GM15510 (cell line): Measurements from ENCODE around the gene ADPRHL1.

Source experiments
- POLR2A ChIP-seq: IDR thresholded peaks from 3 replicates; pipeline ENCODE4 v1.6.1; 2011; ENCODE audit warnings: borderline replicate concordance; ENCODE audit not compliant: insufficient read length; ENCODE audit errors: extremely low read depth

Gene ADPRHL1

GRCh38 chr13:113466383-113466782 lies 13.1 kb upstream of the ADPRHL1 start:
- no peak for TF ChIP-seq POLR2A

GRCh38 chr13:113465300-113465699 lies 12.0 kb upstream of the ADPRHL1 start:
- no peak for TF ChIP-seq POLR2A

- TF ChIP-seq POLR2A: no peak
Observed at GRCh38 chr13:113464476-113464875, 11.2 kb upstream of the ADPRHL1 start.

GRCh38 chr13:113461022-113461751 lies 7.9 kb upstream of the ADPRHL1 start:
- TF ChIP-seq POLR2A: no peak

- no peak for TF ChIP-seq POLR2A
Observed at GRCh38 chr13:113460599-113460998, 7.3 kb upstream of the ADPRHL1 start.

- no peak for TF ChIP-seq POLR2A
Observed at GRCh38 chr13:113460064-113460555, 6.8 kb upstream of the ADPRHL1 start.

- no peak for TF ChIP-seq POLR2A
Observed at GRCh38 chr13:113458253-113459065, 5.2 kb upstream of the ADPRHL1 start.

- no peak for TF ChIP-seq POLR2A
Observed at GRCh38 chr13:113457510-113457909, 4.2 kb upstream of the ADPRHL1 start.

- no peak for TF ChIP-seq POLR2A
Observed at GRCh38 chr13:113456116-113456702, 2.9 kb upstream of the ADPRHL1 start.

GRCh38 chr13:113455384-113455783 lies 2.1 kb upstream of the ADPRHL1 start:
- TF ChIP-seq POLR2A: no peak

GRCh38 chr13:113454936-113455335 lies 1.6 kb upstream of the ADPRHL1 start:
- no peak for TF ChIP-seq POLR2A

GRCh38 chr13:113452466-113452865 lies 822 bp downstream of the ADPRHL1 start:
- TF ChIP-seq POLR2A: no peak

- TF ChIP-seq POLR2A: no peak
Observed at GRCh38 chr13:113451951-113452421, 1.3 kb downstream of the ADPRHL1 start.

- TF ChIP-seq POLR2A: no peak
Observed at GRCh38 chr13:113449693-113450347, 3.5 kb downstream of the ADPRHL1 start.

GRCh38 chr13:113448885-113449692 lies 4.2 kb downstream of the ADPRHL1 start:
- no peak for TF ChIP-seq POLR2A

- no peak for TF ChIP-seq POLR2A
Observed at GRCh38 chr13:113448545-113448884, 4.8 kb downstream of the ADPRHL1 start.
